Measurements from ENCODE around the gene WWC2.

GRCh38 chr4:183303301-183303700 is 204.2 kb downstream of the WWC2 start:
- TF ChIP-seq POLR2A (IDR thresholded peaks at IDR 0.05) (no peak), CTCF (IDR thresholded peaks at IDR 0.05) (no peak)
